ENCODE results near the gene HERPUD1. TPM values are rescaled to one million over a fixed set of nuclear protein-coding genes. Genes with fewer than 3 reads are reported as not detected.

The HERPUD1 gene
- total and polyA plus RNA-seq, 2 of the 13 experiments (the other 11 are each of a cell fraction or from before 2014, with no cell fraction given), result 96.2 to 323 TPM

- TF ChIP-seq, protein P1, sequence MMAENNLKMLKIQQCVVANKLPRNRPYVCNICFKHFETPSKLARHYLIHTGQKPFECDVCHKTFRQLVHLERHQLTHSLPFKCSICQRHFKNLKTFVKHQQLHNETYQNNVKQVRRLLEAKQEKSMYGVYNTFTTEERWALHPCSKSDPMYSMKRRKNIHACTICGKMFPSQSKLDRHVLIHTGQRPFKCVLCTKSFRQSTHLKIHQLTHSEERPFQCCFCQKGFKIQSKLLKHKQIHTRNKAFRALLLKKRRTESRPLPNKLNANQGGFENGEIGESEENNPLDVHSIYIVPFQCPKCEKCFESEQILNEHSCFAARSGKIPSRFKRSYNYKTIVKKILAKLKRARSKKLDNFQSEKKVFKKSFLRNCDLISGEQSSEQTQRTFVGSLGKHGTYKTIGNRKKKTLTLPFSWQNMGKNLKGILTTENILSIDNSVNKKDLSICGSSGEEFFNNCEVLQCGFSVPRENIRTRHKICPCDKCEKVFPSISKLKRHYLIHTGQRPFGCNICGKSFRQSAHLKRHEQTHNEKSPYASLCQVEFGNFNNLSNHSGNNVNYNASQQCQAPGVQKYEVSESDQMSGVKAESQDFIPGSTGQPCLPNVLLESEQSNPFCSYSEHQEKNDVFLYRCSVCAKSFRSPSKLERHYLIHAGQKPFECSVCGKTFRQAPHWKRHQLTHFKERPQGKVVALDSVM (CRISPR knock-in tag; IDR thresholded peaks at IDR 0.05), result peak; percentile 94
- TF ChIP-seq, protein P2, sequence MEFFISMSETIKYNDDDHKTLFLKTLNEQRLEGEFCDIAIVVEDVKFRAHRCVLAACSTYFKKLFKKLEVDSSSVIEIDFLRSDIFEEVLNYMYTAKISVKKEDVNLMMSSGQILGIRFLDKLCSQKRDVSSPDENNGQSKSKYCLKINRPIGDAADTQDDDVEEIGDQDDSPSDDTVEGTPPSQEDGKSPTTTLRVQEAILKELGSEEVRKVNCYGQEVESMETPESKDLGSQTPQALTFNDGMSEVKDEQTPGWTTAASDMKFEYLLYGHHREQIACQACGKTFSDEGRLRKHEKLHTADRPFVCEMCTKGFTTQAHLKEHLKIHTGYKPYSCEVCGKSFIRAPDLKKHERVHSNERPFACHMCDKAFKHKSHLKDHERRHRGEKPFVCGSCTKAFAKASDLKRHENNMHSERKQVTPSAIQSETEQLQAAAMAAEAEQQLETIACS (CRISPR knock-in tag; IDR thresholded peaks at IDR 0.05), result peak; percentile 50; the same call in 1 of the 2 replicates
- peak; percentile 40; the same call in 1 of the 2 replicates for TF ChIP-seq DR1 (CRISPR knock-in tag; IDR thresholded peaks at IDR 0.05)
- TF ChIP-seq CREB1 (IDR thresholded peaks at IDR 0.05), result no peak
- TF ChIP-seq CREB1 (CRISPR knock-in tag; IDR thresholded peaks at IDR 0.05), result peak; percentile 67
- TF ChIP-seq U2AF2 (IDR thresholded peaks at IDR 0.05; ENCODE audit: low read depth, low read length), result no peak
- TF ChIP-seq STAG1 (CRISPR knock-in tag; IDR thresholded peaks at IDR 0.05), result peak; percentile 86
- peak; percentile 53; the same call in 1 of the 2 replicates for TF ChIP-seq ZNF670 (CRISPR knock-in tag; IDR thresholded peaks at IDR 0.05; ENCODE audit: borderline replicate concordance)
- TF ChIP-seq SKI (IDR thresholded peaks at IDR 0.05; ENCODE audit: partially characterized antibody), result peak; percentile 65
- 0 out of 2 replicates have a peak, but pooled peaks have one; percentile 34 for TF ChIP-seq ZNF776 (CRISPR knock-in tag; IDR thresholded peaks at IDR 0.05)
- TF ChIP-seq NCOR1 (IDR thresholded peaks at IDR 0.05; ENCODE audit: borderline replicate concordance, low read length), result peak; percentile 87; the same call in 1 of the 2 replicates
- TF ChIP-seq MIXL1 (CRISPR knock-in tag; IDR thresholded peaks at IDR 0.05), result 0 out of 2 replicates have a peak, but pooled peaks have one; percentile 1
- TF ChIP-seq ELF3 (CRISPR knock-in tag; IDR thresholded peaks at IDR 0.05), result peak; percentile 31; the same call in 1 of the 2 replicates
- peak; percentile 22; the same call in 1 of the 2 replicates for TF ChIP-seq ERF (CRISPR knock-in tag; IDR thresholded peaks at IDR 0.05)
- TF ChIP-seq, protein P3, sequence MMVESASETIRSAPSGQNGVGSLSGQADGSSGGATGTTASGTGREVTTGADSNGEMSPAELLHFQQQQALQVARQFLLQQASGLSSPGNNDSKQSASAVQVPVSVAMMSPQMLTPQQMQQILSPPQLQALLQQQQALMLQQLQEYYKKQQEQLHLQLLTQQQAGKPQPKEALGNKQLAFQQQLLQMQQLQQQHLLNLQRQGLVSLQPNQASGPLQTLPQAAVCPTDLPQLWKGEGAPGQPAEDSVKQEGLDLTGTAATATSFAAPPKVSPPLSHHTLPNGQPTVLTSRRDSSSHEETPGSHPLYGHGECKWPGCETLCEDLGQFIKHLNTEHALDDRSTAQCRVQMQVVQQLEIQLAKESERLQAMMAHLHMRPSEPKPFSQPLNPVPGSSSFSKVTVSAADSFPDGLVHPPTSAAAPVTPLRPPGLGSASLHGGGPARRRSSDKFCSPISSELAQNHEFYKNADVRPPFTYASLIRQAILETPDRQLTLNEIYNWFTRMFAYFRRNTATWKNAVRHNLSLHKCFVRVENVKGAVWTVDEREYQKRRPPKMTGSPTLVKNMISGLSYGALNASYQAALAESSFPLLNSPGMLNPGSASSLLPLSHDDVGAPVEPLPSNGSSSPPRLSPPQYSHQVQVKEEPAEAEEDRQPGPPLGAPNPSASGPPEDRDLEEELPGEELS (CRISPR knock-in tag; IDR thresholded peaks at IDR 0.05), result peak; percentile 71
- TF ChIP-seq HMG20A (CRISPR knock-in tag; IDR thresholded peaks at IDR 0.05; ENCODE audit: borderline replicate concordance), result peak; percentile 77; the same call in 1 of the 2 replicates
- TF ChIP-seq WIZ (CRISPR knock-in tag; IDR thresholded peaks at IDR 0.05), result peak; percentile 72; the same call in 1 of the 2 replicates
- TF ChIP-seq, protein P4, sequence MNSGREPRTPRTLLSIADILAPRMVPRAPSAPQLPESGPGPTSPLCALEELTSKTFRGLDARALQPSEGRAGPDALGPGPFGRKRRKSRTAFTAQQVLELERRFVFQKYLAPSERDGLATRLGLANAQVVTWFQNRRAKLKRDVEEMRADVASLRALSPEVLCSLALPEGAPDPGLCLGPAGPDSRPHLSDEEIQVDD (CRISPR knock-in tag; IDR thresholded peaks at IDR 0.05; ENCODE audit: borderline replicate concordance), result no peak
- peak; percentile 77; the same call in 1 of the 2 replicates for TF ChIP-seq ZNF788 (CRISPR knock-in tag; IDR thresholded peaks at IDR 0.05; ENCODE audit: borderline replicate concordance)
- no peak for TF ChIP-seq ONECUT2 (CRISPR knock-in tag; IDR thresholded peaks at IDR 0.05)
- 0 out of 2 replicates have a peak, but pooled peaks have one; percentile 55 for TF ChIP-seq FOXO1 (CRISPR knock-in tag; IDR thresholded peaks at IDR 0.05)
- peak; percentile 79; the same call in 1 of the 2 replicates for TF ChIP-seq ZNF747 (CRISPR knock-in tag; IDR thresholded peaks at IDR 0.05; ENCODE audit: borderline replicate concordance)
These were observed 32.6 kb downstream of the HERPUD1 start (continued) for GRCh38 chr16:56964243-56965148.
